GM18868 (cell line): ENCODE measurements around the gene GAR1.
"Not testable (repeated sequence)": the region's sequence is repeated elsewhere in the genome, so short reads cannot be mapped to it uniquely, and the experiment has no call there.

Experiments used
- ATAC-seq: cut with Tn5 transposase; IDR thresholded peaks from one replicate; pipeline ENCODE4 v1.9.1; 2021; ENCODE audit warnings: mild to moderate bottlenecking, moderate library complexity; ENCODE audit not compliant: unreplicated experiment

GAR1 gene

DNA sequence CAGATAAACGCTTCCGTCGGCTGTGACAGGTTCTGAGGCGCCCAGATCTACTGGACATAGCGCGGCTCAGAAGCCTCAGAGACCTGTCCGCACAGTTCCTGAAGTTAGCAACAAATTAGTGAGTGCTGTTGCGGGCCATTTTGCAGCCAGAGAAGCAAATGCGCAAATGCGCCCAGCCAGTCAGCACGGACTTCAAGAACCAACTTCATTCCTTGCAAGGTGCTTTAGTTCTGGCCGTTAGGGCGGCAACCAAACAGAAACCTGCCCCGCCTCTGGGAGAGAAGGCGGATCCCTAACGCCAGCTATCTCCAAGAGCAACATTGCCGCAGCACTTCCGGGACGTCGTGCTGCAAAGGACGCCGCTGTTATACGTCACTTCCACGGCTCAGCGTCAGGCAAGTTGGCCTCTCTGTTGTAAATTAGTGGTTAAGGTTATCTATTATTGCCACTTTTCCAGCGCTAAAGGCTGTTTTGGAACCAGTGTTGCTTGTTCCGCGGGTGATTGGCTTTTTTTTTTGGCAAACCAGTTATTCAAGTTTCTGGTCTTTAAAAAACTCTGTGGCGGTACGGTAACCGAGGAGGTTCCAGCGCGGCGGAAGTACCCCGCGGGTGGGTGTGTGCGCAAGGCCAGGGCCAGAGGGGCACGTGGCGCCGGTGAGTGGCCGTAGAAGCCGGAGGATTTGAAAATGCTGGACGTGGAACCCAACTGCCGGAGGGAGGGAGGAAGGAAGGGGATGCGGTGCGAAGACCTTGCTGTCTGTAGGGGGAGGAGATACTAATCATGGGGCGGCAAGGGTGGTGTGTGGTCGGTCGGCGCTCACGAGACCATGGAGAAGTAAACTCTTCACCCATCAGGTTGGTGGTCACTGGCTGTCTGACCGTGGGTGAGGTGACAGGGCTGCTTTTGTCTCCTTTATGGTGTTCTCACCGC lies at the start of gene GAR1:
Gene GAR1, plus strand, starts transcription at position 612 of the 931 bp plus-strand sequence. CDS start 403 bp downstream, outside the sequence.
- ATAC-seq: peak; percentile 99

DNA sequence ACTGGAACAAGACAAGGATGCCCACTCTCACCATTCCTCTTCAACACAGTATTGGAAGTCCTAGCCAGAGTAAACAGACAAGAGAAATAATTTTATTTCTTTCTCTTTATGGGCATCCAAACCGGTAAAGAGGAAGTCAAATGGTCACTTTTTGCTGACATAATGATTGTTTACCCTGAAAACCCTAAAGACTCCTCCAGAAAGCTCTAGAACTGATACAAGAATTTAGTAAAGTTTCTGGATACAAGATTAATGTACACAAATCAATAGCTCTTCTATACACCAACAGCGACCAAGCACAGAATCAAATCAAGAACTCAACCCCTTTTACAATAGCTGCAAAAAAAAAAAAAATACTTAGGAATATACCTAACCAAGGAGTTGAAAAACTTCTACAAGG lies 33.5 kb upstream of the GAR1 start:
- ATAC-seq: not testable (repeated sequence)

DNA sequence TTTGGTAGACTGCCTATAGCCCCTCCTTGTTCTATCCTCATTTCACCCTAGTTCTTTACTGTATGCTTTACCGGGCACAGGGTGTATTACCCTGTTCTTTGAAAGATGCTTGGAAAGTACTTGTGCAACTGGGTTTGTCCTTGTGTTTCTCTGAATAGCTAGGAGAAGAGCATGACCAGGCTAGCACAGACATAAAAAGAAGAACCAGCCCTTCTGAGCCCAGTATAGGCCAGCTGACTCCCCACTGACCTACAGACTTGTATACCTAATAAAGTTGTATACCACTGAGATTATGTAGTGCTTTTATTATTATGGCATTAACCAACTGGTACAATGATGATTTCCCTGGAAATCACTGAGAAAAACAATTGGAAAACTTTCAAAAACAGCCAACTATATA lies 28.7 kb upstream of the GAR1 start:
- no peak for ATAC-seq

DNA sequence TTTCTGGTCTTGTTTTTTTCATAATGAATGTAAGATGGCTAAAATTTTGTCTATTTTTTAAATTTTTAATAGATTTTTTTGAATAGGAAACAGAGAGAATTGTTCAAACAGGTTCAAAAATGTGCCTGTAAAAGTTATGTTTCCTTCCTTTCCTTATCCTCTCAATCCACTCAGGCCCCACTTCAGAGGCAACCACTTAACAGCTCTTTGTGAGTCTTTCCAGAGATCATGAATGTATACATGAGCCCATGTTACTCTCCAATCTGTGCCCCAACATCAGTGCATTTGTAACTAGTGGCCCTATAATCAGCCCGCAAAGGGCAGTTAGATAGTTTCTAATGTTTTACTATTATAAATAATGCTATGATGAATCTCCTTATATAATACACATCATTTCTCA lies 27.8 kb upstream of the GAR1 start:
- ATAC-seq: no peak

DNA sequence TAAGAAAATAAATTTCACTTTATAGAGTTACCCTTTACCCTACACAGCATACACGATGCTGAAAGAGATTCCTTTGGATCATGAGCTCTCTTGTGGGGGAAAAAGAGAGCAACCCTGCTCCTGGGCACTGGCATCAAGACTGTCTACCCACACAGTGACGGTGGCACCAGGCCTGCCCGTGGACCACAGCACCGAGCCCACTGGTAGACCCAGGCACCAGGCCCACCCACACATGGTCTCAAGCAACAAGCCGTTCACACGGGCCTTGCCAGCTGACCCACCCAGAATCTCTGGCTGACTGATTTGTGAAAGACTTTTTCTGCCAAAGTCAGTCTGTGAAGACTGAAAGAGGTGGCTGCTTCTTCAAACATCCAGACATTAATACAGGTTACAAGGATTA lies 20.5 kb upstream of the GAR1 start:
- ATAC-seq: no peak

DNA sequence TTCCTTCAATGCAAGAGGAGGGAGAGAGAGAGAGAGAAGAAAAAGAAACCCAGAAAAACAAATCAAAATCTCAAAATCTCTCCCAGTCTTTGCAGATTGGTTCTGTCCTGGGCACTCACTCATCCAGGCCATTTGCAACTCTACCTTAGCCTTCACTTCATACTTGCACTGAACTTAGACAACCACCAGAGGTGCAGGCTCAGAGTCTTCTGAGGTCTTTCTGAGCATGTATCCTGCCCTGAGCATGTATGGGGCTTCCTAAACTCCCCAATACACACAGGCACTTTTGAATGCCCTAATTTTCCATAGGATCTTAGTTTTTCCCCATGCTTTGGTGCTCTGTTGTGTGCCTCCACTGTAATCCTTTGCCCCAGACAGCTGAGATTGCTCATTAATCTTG lies 16.7 kb upstream of the GAR1 start:
- no peak for ATAC-seq

DNA sequence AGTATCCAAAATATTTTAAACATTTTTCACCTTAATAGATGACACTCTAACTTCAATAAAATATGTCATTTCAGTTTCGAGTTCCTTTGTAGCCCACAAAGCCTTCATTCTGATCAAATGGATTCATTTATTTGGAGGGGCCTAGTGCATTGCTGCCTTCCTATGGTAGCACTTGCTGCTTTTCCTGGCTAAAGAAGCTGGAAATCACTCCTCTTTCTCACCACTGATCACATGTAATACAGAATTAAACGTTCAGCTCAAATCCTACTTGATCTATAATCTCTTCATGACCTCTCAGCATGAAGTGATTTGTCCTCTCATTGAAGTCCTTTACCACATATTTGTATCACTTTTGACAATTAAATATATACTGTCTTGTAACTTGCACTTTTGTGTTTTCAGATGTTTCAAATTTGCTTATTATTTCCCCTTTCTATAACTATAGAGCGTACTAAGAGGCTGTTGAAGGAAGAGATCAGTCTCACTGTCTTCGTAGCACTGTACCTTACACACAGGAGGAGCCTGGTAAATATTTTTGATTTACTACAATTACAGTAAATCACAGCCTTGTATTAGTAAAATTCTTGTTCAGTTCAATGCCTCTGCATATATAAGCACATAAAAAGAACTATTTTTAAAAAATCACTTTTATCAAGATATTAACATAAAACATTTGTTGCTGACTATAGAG lies 14.3 kb upstream of the GAR1 start:
- no peak for ATAC-seq

DNA sequence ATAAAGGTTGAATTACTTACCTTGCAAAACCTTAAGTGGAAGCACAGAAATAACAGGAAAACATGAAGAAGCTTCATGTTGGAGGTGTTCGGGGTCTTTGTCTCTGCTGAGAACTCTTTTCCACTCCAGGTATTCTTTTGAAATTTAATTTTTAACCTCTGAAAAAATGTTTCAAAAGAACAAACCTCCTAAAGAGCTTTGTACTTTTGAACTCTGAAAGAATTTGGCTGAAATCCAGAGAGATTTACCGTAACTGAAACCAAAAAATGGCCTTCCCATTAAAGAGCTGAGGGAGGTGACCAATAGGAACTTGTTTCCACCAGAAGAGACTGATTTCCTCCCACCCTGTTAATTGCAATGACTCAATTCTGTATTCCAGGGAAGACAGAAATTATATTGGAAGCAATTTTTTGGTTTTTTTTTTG lies 13.7 kb upstream of the GAR1 start, which contains the start of gene CFI:
Gene CFI, minus strand, starts transcription at position 105 of the 425 bp plus-strand sequence. Its CDS starts 28 bp downstream, at position 77.
- no peak for ATAC-seq

DNA sequence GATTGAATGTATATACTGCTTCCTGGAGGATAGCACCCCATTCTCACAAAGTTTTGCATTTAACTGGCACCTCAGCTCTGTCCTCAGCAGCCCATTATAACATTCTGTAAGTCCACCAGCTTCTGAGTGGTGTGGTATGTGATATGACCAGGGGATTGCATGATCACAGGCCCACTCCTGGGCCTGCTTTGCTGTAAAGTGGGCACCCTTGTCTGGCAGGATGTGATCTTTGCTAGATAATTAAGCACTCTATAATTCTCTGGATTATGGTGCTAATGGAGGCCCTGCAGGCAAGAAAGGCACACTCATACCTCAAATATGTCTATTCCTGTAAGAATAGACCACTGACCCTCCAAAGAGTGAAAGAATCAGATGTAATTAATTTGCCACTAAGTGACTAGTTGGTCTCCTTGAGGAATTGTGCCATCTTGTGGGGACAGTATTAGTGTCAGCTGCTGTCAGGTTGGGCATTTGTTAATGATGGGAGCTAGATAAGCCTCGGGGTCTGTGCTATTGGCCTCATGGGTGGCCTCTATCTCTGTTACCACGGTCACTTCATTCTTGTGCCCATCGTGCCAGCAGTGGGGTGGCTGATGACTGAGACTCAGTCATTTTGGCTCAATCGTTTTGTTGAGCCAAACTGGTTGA lies 11.5 kb upstream of the GAR1 start:
- ATAC-seq: peak; percentile 86

DNA sequence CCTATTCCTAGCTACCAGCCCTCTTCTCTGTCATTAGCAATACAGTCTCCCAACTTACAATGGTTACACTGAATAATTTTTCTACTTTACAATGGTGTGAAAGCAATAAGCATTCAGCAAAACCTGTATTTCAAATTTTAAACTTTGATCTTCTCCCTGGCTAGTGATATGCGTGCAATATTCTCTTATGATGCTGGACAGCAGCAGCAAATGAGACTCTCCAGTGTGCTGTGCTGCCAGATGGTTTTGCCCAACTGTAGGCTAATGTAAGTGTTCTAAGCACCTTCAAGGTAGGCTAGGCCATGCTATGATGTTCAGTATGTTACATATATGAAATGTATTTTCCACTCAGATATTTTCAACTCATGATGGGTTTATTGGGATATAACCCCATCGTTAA lies 5.9 kb upstream of the GAR1 start:
- no peak for ATAC-seq

DNA sequence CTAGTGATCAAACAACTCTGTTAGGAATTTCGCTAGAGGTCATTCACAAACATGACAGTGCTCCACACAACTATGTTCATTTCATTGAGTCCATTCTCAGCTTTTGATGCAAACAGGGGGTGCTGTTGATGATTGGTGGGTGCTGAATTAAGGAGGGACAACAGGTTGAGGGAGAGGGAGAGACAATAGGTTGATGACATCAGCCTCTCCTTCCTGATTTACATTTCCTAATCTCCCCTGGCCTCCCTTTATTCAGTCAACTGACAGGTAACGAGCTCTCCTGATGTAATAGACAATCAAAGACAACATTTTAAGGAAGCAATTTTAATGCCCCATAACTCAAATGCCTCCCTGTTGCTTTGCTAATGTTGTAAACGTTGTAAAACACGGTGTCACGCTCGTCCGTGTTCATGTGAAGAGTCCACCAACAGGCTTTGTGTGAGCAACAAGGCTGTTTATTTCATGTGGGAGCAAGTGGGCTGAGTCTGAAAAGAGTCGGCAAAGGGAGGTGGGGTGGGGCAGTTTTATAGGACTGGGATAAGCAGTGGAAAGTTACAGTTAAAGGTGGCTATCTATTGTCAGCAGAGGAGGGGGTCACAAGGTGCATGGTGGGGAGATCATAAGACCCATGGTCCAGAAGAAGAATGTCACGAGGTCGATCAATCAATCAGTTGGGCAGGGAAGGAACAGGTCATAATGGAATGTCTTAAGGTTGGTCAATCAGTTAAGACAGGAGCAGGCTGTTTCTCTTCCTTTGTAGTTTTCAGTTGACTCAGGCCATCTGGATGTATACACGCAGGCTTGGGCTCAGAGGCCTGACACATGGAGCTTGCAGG lies 4.8 kb upstream of the GAR1 start:
- no peak for ATAC-seq

DNA sequence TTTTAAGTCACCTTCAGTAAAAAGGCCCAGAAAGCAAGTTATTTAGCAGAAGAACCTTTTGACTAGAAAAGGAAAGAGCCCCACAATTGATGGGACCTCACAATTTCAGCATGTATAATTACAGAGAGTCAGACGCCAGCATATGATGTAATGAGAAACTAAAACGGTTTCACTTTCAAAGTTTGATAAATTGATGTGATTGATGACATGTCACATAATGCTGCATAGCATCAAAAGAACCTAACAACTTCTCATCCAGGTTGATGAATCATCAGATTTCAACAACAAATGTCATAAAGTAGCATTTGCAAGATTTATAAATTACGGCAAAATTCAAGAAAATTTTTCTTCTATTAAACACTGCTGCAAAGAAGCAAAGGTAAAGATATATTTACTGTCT lies 3.9 kb upstream of the GAR1 start:
- ATAC-seq: no peak

DNA sequence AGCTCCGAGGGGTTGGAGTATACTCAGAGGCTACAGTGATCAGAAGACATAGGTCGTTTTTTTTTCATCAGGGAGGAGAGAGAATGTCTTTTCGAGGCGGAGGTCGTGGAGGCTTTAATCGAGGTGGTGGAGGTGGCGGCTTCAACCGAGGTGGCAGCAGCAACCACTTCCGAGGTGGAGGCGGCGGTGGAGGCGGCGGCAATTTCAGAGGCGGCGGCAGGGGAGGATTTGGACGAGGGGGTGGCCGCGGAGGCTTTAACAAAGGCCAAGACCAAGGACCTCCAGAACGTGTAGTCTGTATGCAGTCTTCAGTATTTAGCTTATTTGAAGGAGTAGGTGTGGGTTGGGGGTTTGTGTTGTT lies 500 bp downstream of the GAR1 start:
- ATAC-seq: no peak

DNA sequence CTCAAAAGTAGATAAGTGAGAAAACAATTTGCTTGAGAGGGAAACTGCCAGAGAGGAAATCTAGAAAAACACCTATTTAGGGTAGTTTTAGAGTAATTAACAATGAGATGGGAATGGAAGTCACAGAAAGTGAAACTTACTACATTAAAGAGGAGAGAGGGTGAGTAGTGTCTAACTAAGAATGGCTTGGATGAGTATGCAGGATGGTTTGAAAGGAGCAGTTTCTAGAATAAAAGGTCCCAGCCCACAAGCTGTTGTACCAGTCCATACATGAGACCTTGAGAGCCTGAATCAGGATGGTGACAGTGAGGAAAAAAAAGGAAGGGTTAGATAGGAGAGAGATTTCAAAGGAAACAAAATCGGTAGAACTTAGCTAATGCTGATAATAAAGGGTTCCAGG lies 1.3 kb downstream of the GAR1 start:
- ATAC-seq: no peak

DNA sequence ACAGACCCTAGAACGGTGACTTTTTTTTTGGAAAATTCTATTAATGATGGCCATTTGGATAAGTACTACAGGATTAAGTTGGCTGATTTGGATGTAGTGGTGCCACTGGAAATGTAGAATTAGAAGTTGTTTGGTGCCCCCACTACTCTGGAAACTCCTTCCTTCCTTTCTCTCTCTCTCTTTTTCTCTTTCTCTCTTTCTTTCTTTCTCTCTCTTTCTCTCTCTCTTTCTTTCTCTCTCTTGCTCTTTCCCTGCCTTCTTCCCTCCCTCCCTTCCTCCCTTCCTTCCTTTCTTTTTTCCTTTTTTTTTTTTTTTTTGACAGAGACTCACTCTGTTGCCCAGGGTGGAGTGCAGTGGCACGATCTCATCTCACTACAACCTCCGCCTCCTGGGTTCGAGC lies 2.7 kb downstream of the GAR1 start:
- no peak for ATAC-seq

DNA sequence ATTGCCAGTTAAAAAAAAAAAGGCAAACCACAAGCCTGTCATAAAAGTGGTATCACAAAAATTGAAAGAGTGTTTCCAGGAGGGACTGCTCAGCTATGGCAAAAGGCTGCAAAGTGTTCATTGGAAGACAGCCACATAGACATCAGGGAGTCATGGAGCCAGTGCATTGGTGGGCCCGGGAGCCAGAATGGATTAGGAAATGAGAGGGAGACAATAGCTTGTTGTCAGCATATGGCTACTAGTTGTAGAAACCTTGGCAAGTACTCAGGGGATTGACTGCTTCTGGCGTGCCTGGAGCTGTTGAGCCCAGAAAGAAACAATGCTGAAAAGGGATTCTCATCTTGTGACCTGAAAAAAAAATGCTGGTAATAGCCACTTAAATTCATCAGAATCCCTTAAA lies 5.0 kb downstream of the GAR1 start:
- ATAC-seq: no peak

DNA sequence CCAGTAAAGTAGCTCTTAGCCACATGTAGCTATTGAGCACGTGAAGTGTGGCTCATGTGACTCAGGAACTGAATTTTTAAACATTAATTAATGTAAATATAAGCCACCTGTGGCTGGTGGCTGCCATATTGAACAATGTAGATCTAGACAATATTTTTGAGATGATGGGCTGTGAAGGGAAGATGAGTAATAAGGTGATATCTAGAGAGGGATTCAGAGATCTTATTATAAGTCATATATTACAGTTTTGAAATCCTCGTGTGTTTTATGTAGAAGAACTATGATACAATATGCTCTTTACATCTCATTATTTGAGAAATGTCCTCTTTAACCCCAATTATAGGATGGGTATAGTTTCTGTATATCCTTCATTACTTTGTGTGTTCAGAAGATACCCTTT lies 5.6 kb downstream of the GAR1 start:
- no peak for ATAC-seq

DNA sequence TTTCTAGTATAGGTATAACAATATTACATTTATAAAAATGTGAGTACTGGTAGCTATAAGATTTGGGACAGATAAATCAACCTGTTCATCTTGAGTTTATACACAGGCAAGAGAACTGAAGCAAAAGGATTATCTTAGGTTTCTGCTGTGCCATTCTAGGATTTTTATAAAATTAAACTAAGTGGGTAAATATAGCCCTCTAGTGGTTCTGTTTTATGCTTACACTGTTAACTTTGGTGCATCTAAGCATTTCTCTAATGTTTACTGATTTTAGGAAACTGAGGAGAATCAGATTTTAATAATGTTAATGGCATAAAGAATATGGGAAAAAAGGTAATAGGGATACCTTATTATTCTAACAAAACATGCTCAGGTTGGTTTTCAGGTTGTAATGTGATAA lies 11.2 kb downstream of the GAR1 start:
- peak; percentile 89 for ATAC-seq

DNA sequence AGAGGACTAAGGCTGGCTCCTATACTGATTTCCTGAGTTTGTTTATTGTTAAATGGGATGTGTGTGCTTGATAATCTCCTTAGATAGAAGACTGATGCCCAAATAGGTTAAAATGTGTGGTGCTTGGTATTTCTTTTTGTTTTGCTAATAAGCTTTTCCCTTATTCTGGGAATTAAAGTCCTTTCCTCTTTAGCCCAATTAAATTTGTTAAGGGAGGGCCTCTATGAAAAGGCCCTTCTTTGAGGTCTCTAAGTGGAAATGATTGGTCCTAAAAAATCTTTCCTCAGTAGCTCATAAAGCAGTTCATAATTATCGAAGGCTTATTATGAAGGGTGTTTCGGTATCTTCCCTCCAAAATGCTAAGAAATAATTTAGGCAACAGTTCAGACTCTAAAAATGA lies 12.1 kb downstream of the GAR1 start, which contains the start of gene RRH:
Gene RRH, plus strand, starts transcription at position 301 of the 400 bp plus-strand sequence. Its CDS starts 56 bp downstream, at position 357.
- no peak for ATAC-seq

DNA sequence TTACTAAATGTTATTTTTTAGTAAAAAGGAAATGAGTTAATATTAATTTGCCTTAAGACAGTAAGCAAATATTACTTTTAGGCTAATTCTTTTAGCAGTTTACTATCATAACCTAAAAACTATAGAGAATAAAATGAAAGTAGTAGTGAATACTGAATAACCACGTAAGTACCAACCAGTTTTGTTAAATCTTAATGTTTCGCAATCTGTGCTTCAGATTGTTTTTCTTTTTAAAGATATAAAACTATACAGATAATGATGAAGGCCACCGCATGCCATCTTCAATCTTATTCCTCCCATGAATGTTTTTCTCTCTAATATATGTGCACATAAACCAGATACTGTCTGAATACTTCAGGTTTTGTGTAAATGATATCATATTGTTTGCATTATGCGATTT lies 18.2 kb downstream of the GAR1 start:
- ATAC-seq: no peak

DNA sequence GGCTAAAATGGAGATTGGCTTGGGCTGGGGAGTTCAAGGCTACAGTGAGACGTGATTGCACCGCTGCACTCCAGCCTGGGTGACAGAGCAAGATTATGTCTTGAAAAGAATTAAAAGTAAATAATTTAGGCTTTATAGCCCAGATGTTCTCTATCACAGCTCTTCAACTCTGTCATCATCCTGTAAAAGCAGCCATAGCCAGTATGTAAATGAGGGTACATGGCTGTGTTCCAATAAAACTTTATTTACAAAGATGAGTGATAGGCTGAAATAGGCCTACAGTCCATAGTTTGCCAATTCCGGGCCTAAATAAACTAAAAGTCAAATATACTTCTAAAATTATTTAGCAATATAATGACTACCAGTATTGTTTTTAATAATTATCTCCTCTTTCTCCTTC lies 21.4 kb downstream of the GAR1 start:
- ATAC-seq: no peak
